Kidney epithelial cell (primary cell): ENCODE results near the gene PIK3C3. TPM values are rescaled to one million over a fixed set of nuclear protein-coding genes. Genes with fewer than 3 reads are reported as not detected.
A peak's percentile ranks its signal among the peaks of the same experiment; 100 is the strongest.

Experiments used
- DNase-seq: peaks from one replicate; pipeline ENCODE4 v3.0.0-alpha.2; 2010; ENCODE audit warnings: low read depth
- H3K27me3 ChIP-seq: 2 replicates; pipeline ENCODE4 v1.6.0; 2011; ENCODE audit warnings: low read length; ENCODE audit not compliant: control insufficient read depth, insufficient read depth
- H3K36me3 ChIP-seq: 2 replicates; pipeline ENCODE4 v1.5.1; 2011; ENCODE audit warnings: low read length; ENCODE audit not compliant: control insufficient read depth, insufficient read depth
- H3K4me3 ChIP-seq: 2 replicates; pipeline ENCODE4 v1.5.1; 2011; ENCODE audit warnings: low read depth, mild to moderate bottlenecking, control low read depth, low read length
- total RNA-seq: library from RNA; depleted of rRNA; stranded (reverse); fragments of >200 nt; gene quantifications from 2 replicates; pipeline ENCODE4 v1.2.3, GENCODE V29; 2015
- TF ChIP-seq, protein P1 (sequence below): IDR thresholded peaks from 2 replicates; pipeline ENCODE4 v1.5.1; 2011; ENCODE audit warnings: mild to moderate bottlenecking, moderate library complexity, low read length, control low read depth, inconsistent platforms; ENCODE audit not compliant: insufficient read depth, poor library complexity, severe bottlenecking

PIK3C3 gene
- total RNA-seq: 58.7 and 66.9 TPM in 2 replicates

DNA sequence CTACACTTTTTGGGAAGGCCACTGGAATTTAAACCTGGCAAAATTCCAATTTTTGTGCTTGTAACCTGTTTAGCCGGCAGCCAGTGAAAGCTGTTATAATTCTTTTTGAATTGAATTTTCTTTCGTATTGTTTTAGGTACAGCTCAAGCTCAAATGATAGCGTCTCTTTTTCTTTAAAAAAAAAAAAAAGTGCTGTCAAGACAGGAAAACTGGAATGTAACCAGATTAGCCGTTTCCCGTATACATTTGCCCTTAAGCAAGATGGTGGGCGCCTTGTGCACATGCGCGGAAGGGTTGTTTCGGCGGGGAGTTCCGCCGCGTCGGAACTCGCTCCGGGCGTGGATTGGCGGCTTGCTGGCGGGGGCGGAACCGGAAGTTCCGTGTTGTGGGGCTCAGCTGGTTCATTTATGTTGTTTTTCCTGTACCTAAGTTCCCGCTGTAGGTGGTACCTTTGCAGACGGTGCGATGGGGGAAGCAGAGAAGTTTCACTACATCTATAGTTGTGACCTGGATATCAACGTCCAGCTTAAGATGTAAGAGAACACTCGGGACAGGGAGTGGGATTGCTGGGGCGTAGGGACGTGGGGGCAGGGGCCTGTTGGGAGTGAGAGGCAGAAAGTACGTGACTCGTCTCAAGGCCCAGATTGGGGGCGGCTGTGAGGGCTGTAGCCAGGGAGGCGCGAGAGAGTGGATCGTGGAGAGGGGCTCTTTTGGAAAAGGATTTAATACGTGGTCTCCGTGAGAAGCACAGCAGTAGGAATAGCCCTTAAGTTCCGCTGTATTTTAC is at the start of gene PIK3C3:
Gene PIK3C3, plus strand, starts transcription at position 408 of the 787 bp plus-strand sequence. Its CDS starts 58 bp downstream, at position 466.
- Histone ChIP-seq H3K27me3 (no peaks in the 10 kb centered on the region), H3K36me3 (no peaks in the 10 kb centered on the region), H3K4me3 (peak within 1 kb of the TSS; percentile 82)
- TF ChIP-seq, protein P1, sequence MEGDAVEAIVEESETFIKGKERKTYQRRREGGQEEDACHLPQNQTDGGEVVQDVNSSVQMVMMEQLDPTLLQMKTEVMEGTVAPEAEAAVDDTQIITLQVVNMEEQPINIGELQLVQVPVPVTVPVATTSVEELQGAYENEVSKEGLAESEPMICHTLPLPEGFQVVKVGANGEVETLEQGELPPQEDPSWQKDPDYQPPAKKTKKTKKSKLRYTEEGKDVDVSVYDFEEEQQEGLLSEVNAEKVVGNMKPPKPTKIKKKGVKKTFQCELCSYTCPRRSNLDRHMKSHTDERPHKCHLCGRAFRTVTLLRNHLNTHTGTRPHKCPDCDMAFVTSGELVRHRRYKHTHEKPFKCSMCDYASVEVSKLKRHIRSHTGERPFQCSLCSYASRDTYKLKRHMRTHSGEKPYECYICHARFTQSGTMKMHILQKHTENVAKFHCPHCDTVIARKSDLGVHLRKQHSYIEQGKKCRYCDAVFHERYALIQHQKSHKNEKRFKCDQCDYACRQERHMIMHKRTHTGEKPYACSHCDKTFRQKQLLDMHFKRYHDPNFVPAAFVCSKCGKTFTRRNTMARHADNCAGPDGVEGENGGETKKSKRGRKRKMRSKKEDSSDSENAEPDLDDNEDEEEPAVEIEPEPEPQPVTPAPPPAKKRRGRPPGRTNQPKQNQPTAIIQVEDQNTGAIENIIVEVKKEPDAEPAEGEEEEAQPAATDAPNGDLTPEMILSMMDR: no peak
- peak; percentile 88 for DNase-seq

DNA sequence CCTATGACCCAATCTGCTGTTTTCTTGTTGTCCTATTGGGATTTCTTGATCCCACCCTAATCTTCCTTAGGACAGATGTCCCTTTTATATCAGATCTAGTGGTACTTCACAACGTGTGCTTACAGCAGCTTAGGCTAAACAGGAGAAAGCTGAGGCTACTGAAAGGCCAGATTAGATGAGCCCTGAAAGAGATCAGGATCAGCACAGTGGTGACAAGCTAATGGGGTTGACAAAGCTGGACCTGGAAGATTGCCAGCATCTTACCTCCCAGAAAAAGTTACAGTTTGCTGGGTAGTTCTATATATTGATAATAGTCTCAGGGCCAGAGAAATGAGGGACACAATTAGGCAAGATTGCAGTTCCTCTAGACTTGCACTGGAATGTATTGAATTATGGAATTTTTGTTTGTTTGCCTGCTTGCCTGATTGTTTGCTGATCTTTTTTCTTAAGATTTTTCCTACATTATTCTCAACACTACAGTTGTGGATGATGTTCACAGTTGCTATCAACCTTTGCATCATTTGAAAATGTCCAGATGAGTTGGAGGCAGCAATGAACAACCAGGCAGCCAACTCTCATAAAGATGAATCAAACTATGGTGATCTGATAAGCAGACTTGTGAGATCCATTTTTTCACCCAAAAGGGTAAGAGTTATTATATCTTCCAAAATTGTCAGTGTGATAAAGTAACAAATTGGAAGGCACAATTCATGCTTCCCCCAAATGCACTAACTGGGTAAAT is 49.1 kb upstream of the PIK3C3 start:
- Histone ChIP-seq H3K36me3 (no peaks in the 10 kb centered on the region), H3K4me3 (no peak overlapping the region), H3K27me3 (no peaks in the 10 kb centered on the region)
- DNase-seq: no peak
- TF ChIP-seq, protein P1: no peak

DNA sequence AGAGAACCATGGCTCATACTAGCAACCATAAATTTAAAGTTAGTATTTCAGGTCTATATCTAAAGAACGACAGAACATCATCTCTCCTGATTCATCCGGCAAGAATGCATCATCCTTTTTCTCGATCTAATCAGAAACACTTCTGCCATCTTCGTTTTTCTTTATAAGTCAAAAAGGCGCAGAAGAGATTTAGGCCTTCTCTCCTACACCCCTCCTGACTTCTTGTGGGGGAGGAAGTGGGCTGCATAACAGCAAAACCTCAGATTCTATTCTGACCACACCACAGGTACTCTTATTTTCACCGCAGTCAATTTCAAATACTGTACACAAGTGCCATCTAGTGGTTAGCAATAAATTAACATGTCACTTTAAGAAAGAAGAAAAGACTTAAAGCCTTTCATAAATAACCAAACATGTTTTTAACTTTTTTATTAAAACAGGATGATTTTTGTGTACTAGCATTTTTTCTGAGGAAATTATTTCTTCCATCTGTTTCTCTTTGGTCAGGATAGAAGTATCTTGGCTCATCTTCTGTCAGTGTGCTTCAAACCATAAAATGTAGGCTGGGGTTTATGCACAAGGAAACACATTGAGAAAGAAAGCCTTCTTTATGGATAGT is 48.4 kb upstream of the PIK3C3 start:
- H3K36me3 ChIP-seq: no peaks in the 10 kb centered on the region
- peak; percentile 7 for DNase-seq
- TF ChIP-seq, protein P1: peak; percentile 51
- H3K4me3 ChIP-seq: no peak overlapping the region
- H3K27me3 ChIP-seq: no peaks in the 10 kb centered on the region

DNA sequence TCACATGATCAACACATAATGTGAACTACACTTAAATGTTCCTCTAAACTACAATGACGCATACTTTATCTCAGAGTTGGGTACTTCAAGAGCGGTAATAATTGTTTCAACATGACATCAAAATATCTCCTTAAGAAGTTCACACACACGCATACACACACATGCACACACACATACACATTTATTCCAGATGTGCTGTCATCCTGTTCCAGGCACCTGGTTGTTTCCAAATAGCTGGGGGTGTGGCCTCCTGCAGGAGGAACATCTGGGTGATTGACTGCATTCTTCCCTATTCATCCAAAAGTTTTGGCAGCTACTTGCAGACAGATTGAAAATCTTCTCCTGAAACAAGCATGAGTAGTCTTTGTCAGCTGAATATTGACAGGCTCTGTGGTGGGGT is 37.9 kb upstream of the PIK3C3 start:
- H3K4me3 ChIP-seq: no peak overlapping the region
- no peak for DNase-seq
- TF ChIP-seq, protein P1: no peak
- H3K36me3 ChIP-seq: no peaks in the 10 kb centered on the region
- no peaks in the 10 kb centered on the region for H3K27me3 ChIP-seq

DNA sequence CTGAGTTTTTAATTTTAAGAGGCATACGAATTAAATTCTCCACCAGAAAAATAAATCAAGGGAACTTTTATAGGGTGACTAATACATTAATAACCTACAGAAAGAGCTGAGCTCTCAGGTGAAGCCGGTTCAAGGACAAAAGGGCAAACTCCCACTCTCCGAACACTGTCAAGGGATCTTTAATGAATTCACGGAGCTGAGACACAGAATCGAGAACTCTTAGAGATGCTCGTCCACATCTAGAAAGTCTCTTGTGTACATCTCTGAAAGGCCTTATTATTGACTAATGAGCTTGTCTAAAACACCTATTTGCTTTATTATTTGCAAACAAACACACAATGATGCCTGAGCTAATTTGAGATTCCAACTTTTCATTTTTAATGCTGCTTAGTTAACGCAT is 33.3 kb upstream of the PIK3C3 start:
- no peak overlapping the region for H3K4me3 ChIP-seq
- no peak for DNase-seq
- no peaks in the 10 kb centered on the region for H3K36me3 ChIP-seq
- H3K27me3 ChIP-seq: no peaks in the 10 kb centered on the region
- TF ChIP-seq, protein P1: no peak
